ENCODE results near the gene CNOT11. TPM values are rescaled to one million over a fixed set of nuclear protein-coding genes. Genes with fewer than 3 reads are reported as not detected.
"Not testable (repeated sequence)": the region's sequence is repeated elsewhere in the genome, so short reads cannot be mapped to it uniquely, and the experiment has no call there.

CNOT11 gene
- 30.6 TPM for total RNA-seq
- long read RNA-seq, transcript CNOT11-201 (7 exons, 2,599 nt) = major isoform, 70 of 83 reads
- long read RNA-seq, partial matches to known transcripts = 2 of 83 reads
- long read RNA-seq, other reads (novel, unspliced or antisense) = 11 of 83 reads

DNA sequence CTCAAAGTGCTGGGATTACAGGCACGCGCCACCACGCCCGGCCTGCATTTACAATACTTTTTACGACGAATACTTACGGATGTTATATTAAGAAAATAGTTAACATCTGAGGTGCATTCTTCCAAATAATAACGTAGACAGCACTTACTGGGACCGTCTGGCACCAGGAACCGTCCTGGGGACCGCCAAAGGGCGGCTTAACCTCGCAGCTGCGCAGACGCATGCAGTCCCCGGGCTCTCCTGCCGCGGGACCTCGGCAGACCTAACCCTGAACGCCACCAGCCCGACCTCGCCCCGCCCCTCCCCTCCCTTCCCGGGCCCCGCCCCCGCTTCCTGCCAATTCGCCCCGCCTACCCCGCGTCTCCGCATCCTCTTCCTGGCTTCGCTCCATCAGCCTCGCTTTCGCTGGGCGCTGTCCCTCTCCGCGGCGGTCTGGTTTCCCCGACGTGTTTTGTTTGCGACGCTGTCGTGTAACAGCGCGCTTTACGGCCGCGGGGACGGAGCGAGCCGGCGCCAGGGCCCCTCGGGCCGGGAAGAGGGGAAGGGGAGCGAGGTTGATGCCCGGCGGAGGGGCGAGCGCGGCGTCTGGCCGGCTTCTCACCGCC lies at the start of gene CNOT11:
Gene CNOT11 (plus strand): TSS at position 479 of the 605 bp plus-strand sequence. CDS start 79 bp downstream, at position 558.
- Histone ChIP-seq H3K27ac (peak within 1 kb of the TSS; percentile 98), H3K9me3 (no peaks in the 10 kb centered on the region), H3K4me3 (peak within 1 kb of the TSS; percentile 99), H3K4me1 (peaks cover 21% of the 10 kb centered on the region), H3K27me3 (no peaks in the 10 kb centered on the region), H3K36me3 (peaks cover 3% of the 10 kb centered on the region)
- no peak for TF ChIP-seq CTCF (IDR thresholded peaks at IDR 0.05)
- DNase-seq (peak; percentile 100), ATAC-seq (peak; percentile 97)
- intact Hi-C loops (cut with DNase I) = no loop called here

DNA sequence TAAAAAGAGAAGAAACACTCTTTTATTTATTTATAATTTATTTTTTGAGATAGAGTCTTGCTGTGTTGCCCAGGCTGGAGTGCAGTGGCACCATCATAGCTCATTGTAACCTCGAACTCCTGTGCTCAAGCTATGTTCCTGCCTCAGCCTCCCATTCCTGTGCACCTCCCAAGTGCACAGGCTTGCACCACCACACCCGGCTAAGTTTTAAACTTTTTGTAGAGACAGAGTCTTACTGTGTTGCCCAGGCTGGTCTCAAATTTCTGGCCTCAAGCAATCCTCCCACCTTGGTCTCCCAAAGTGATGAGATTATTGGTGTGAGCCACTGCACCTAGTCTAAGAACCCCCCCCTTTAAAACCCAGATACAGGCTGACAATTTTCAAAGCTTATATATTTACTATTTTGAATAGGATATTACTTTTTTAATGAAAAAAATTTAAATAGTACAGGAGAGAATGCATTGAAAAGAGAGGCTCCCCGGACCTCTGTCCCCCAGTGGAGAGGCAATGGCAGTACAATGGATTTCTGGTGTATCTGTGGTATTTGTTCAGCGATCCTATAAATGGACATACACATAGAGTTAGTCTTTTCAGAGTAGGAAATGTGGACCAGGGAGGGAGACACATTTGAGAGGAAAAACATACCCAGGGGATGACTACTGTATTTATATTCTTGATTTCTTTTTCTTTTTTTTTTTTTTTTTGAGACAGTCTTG lies 48.1 kb upstream of the CNOT11 start:
- peak; percentile 8 for TF ChIP-seq CTCF (IDR thresholded peaks at IDR 0.05)
- ATAC-seq (no peak), DNase-seq (no peak)
- intact Hi-C loops (cut with DNase I) = no loop called here
- Histone ChIP-seq H3K36me3 (no peaks in the 10 kb centered on the region), H3K4me1 (peaks cover 5% of the 10 kb centered on the region), H3K27ac (no peak overlapping the region), H3K27me3 (no peaks in the 10 kb centered on the region), H3K4me3 (no peak overlapping the region), H3K9me3 (no peaks in the 10 kb centered on the region)

DNA sequence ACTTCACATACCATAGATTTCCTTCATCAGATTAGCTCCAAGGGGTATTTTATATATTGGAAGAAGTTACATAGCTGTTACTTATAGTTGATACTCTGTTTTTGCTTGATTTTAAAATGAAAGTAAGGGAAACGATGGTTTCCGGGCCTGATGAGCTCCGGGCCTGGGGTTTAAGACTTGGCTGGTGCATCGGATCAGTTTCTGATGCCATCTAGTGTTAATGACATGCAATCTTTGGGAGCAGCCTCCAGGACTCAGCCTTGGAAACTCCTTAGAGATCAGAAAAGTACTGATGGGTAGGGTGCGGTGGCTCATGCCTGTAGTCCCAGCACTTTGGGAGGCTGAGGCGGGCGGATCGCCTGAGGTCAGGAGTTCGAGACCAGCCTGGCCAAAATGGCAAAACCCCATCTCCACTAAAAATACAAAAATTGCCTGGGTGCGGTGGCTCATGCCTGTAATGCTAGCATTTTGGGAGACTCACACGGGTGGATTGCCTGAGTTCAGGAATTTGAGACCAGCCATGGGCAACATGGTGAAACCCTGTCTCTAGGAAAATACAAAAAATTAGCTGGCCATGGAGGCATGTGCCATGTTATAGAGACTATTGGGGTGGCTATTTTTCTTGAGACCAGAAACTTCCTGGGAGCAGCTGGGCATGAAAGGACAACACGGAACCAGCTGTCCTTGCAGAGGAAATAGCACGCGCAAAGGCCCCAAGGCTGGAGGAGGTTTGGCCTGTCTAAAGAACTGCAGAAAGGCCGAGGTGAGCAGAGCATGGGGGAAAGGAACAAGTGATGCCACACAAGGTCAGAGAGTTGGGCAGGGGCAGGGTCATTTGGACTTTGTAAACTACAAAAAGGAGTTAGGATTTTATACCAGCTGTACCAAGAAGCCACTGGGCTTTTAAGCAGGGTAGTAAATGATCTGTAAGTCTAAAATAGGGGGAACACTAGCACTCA lies 46.9 kb upstream of the CNOT11 start:
- TF ChIP-seq CTCF (IDR thresholded peaks at IDR 0.05) = peak; percentile 61
- intact Hi-C loops (cut with DNase I) = no loop called here
- peak overlapping the region; percentile 37 for H3K4me3 ChIP-seq

GRCh38 chr2:101208830-101209229 lies 43.9 kb upstream of the CNOT11 start:
- intact Hi-C loops (cut with DNase I) = no loop called here
- DNase-seq (no peak), ATAC-seq (no peak)
- Histone ChIP-seq H3K36me3 (no peaks in the 10 kb centered on the region), H3K4me1 (peaks cover 5% of the 10 kb centered on the region), H3K27me3 (no peaks in the 10 kb centered on the region), H3K9me3 (no peaks in the 10 kb centered on the region), H3K4me3 (no peak overlapping the region), H3K27ac (no peak overlapping the region)
- no peak for TF ChIP-seq CTCF (IDR thresholded peaks at IDR 0.05)

More for the DNA sequence above, 46.9 kb upstream of the CNOT11 start:
- Histone ChIP-seq H3K36me3 (no peaks in the 10 kb centered on the region), H3K27me3 (no peaks in the 10 kb centered on the region), H3K27ac (no peak overlapping the region), H3K9me3 (no peaks in the 10 kb centered on the region), H3K4me1 (peaks cover 5% of the 10 kb centered on the region)
- ATAC-seq = peak; percentile 96
- DNase-seq = no peak

DNA sequence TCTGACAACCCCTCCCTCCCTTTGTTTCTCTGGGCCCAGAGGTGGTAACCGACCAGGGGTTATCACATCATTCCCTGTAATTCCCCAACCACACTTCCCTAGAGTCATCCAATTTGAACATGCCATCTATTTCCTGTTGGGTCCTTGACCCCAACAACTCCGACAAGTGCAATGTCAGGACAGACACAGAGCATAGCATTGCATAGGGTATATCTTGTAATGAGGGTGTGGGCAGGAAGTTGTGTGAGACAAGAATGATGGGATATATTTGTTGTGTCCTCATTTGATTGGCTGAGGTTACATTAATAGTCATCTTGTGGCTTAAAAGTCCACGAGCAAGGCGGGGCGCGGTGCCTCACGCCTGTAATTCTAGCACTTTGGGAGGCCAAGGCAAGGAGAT lies 33.4 kb upstream of the CNOT11 start:
- intact Hi-C loops (cut with DNase I) = no loop called here

DNA sequence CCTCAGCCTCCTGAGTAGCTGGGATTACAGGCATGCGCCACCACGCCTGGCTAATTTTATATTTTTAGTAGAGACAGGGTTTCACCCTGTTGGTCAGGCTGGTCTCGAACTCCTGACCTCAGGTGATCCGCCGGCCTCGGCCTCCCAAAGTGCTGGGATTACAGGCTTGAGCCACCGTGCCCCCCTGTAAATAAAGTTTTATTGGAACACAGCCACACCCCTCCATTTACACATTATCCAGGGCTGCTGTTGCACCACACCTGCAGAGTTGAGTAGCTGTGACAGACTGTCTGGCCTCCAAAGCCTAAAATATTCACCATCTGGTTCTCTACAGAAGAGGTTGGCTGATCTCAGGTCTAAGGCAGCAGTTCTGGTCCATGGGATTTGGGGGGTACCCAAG lies 32.6 kb upstream of the CNOT11 start:
- not testable (repeated sequence) for H3K27me3 ChIP-seq, H3K4me3 ChIP-seq

More for the DNA sequence above, 33.4 kb upstream of the CNOT11 start:
- Histone ChIP-seq H3K4me1 (no peaks in the 10 kb centered on the region), H3K27ac (no peak overlapping the region), H3K27me3 (no peaks in the 10 kb centered on the region), H3K36me3 (no peaks in the 10 kb centered on the region), H3K4me3 (no peak overlapping the region), H3K9me3 (no peaks in the 10 kb centered on the region)
- ATAC-seq = no peak
- DNase-seq = no peak
- TF ChIP-seq CTCF (IDR thresholded peaks at IDR 0.05) = no peak

More for the DNA sequence above, 32.6 kb upstream of the CNOT11 start:
- H3K36me3 ChIP-seq; ATAC-seq; DNase-seq; H3K4me1 ChIP-seq; H3K9me3 ChIP-seq; intact Hi-C loops (cut with DNase I); H3K27ac ChIP-seq: not testable (repeated sequence)

All from upper lobe of right lung (tissue), 1 donor.